ENCODE measurements around the gene TRABD2B.

- TF ChIP-seq, protein P1, sequence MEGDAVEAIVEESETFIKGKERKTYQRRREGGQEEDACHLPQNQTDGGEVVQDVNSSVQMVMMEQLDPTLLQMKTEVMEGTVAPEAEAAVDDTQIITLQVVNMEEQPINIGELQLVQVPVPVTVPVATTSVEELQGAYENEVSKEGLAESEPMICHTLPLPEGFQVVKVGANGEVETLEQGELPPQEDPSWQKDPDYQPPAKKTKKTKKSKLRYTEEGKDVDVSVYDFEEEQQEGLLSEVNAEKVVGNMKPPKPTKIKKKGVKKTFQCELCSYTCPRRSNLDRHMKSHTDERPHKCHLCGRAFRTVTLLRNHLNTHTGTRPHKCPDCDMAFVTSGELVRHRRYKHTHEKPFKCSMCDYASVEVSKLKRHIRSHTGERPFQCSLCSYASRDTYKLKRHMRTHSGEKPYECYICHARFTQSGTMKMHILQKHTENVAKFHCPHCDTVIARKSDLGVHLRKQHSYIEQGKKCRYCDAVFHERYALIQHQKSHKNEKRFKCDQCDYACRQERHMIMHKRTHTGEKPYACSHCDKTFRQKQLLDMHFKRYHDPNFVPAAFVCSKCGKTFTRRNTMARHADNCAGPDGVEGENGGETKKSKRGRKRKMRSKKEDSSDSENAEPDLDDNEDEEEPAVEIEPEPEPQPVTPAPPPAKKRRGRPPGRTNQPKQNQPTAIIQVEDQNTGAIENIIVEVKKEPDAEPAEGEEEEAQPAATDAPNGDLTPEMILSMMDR (IDR thresholded peaks at IDR 0.05): no peak
- TF ChIP-seq POLR2A (IDR thresholded peaks at IDR 0.05): no peak
These were observed 20.5 kb downstream of the TRABD2B start for GRCh38 chr1:47976728-47977127.
